Sigmoid colon (tissue), 7 donors: ENCODE results near the gene GBGT1. TPM values are rescaled to one million over a fixed set of nuclear protein-coding genes. Genes with fewer than 3 reads are reported as not detected.

Experiments
- DNase-seq: peaks from one replicate; pipeline ENCODE4 v3.0.0-alpha.2; 2019
- H3K27ac ChIP-seq, 4 donors: fragments of 200-600 bp; sonication (generic); one replicate each; pipeline ENCODE4 v1.5.1; 2016 to 2019; ENCODE audit warnings: mild to moderate bottlenecking in 1 of 4
- H3K27me3 ChIP-seq, 3 donors: fragments of 200-600 bp; sonication (generic); one replicate each; pipeline ENCODE4 v1.5.1; 2019; ENCODE audit warnings: mild to moderate bottlenecking in 1 of 3
- H3K36me3 ChIP-seq, 4 donors: fragments of 200-600 bp; sonication (generic); one replicate each; pipeline ENCODE4 v1.5.1; 2016 to 2019
- H3K4me1 ChIP-seq, 4 donors: fragments of 200-600 bp; sonication (generic); one replicate each; pipeline ENCODE4 v1.5.1; 2017 to 2019
- H3K4me3 ChIP-seq, 4 donors: fragments of 200-600 bp; sonication (generic); one replicate each; pipeline ENCODE4 v1.5.1; 2017 to 2019; ENCODE audit warnings: mild to moderate bottlenecking in 2 of 4, moderate library complexity in 1 of 4
- H3K9me3 ChIP-seq, 4 donors: fragments of 200-600 bp in 3 of 4; sonication (generic) in 3 of 4; one replicate each; pipeline versions ENCODE4 v1.5.1 to v1.6.1; 2013 to 2019
- EP300 ChIP-seq, 4 donors: sonication (generic); formaldehyde crosslinking; IDR thresholded peaks; one replicate each; pipeline ENCODE4 v1.6.1; 2017; ENCODE audit warnings: antibody characterized with exemption in 4 of 4
- POLR2A ChIP-seq, 2 donors: fragments of 450-650 bp; IDR thresholded peaks; one replicate each; pipeline ENCODE4 v1.6.1; 2016; ENCODE audit warnings: antibody characterized with exemption in 2 of 2, mild to moderate bottlenecking in 2 of 2, moderate library complexity in 2 of 2
- POLR2AphosphoS5 ChIP-seq, 4 donors: sonication (generic); formaldehyde crosslinking; IDR thresholded peaks; one replicate each; pipeline ENCODE4 v1.6.1; 2017; ENCODE audit warnings: antibody characterized with exemption in 4 of 4
- WGBS, 2 donors: extraction: QIAGEN DNeasy Blood & Tissue Kit; methylation state at CpG; one replicate each; pipeline ENCODE4 v1.1.7; 2013; 5-methylcytosine and 5-hydroxymethylcytosine counted together
- intact Hi-C: fragments of 100-400 bp; cut with DNase I; formaldehyde crosslinking; loops from one replicate; pipeline ENCODE4 v1.15.1; 2023
- polyA plus RNA-seq, 3 donors: library from polyadenylated mRNA; stranded (reverse); fragments of 200-250 nt; gene quantifications; one replicate each; pipeline ENCODE4 v1.2.3, GENCODE V29; 2013
- total RNA-seq, 4 donors: library from RNA; depleted of rRNA; stranded (reverse); fragments of >200 nt; gene quantifications; one replicate each; pipeline ENCODE4 v1.1.0, GENCODE V29; 2016
- TF ChIP-seq, protein P1 (sequence below), 4 experiments: fragments of 450-650 bp in 3 of 4; fragments of 200-600 bp in 1 of 4; IDR thresholded peaks; one replicate each; pipeline ENCODE4 v1.5.1; 2016 to 2019; ENCODE audit warnings: antibody characterized with exemption in 4 of 4, mild to moderate bottlenecking in 3 of 4, moderate library complexity in 2 of 4
- donor health status: healthy with polysubstance abuse.
- donor health status: Bipolar disorder and iron deficiency.
- donor health status: healthy.

GBGT1 gene
- total and polyA plus RNA-seq, 7 donors = 4.2 to 31.1 (median 9.9) TPM

DNA sequence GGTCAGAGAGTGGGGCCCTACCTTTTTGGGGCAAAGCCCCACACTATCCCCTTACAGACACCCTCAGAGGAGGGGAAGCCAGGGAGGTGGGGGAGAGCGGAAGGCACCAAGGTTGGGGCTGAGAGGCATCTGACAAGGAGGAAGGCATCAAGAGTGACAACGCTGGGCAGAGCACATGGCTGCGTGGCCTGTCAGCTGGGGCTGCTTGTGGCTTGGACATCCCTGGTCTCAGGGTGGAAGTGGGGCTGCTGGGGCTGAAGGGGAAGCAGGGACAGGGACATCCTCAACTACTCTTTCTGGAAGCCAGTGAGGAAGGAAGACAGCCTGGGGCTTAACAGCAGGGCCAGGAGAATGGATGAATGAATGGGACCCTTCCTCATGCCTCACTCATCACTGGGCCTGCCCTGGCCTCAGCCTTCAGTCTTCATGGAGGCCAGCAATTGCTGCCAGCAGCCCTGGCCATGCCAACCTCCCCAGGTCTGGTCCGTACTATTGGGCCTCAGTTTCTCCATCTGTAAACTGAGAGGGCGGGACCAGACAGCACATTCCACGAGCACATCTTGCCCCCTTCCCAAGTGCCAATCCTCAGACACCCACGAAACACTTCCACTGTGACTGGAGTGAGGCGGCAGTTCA lies 41.7 kb downstream of the GBGT1 start:
- TF ChIP-seq POLR2A (IDR thresholded peaks at IDR 0.05) = no peak
- no peak for TF ChIP-seq POLR2AphosphoS5 (IDR thresholded peaks at IDR 0.05)
- TF ChIP-seq EP300 (IDR thresholded peaks at IDR 0.05) = no peak
- TF ChIP-seq, protein P1, sequence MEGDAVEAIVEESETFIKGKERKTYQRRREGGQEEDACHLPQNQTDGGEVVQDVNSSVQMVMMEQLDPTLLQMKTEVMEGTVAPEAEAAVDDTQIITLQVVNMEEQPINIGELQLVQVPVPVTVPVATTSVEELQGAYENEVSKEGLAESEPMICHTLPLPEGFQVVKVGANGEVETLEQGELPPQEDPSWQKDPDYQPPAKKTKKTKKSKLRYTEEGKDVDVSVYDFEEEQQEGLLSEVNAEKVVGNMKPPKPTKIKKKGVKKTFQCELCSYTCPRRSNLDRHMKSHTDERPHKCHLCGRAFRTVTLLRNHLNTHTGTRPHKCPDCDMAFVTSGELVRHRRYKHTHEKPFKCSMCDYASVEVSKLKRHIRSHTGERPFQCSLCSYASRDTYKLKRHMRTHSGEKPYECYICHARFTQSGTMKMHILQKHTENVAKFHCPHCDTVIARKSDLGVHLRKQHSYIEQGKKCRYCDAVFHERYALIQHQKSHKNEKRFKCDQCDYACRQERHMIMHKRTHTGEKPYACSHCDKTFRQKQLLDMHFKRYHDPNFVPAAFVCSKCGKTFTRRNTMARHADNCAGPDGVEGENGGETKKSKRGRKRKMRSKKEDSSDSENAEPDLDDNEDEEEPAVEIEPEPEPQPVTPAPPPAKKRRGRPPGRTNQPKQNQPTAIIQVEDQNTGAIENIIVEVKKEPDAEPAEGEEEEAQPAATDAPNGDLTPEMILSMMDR (IDR thresholded peaks at IDR 0.05) = no peak
- 81 to 83% methylated on average over 8 of the region's 8 CpGs for WGBS, 2 donors
- peak; percentile 77 for DNase-seq

DNA sequence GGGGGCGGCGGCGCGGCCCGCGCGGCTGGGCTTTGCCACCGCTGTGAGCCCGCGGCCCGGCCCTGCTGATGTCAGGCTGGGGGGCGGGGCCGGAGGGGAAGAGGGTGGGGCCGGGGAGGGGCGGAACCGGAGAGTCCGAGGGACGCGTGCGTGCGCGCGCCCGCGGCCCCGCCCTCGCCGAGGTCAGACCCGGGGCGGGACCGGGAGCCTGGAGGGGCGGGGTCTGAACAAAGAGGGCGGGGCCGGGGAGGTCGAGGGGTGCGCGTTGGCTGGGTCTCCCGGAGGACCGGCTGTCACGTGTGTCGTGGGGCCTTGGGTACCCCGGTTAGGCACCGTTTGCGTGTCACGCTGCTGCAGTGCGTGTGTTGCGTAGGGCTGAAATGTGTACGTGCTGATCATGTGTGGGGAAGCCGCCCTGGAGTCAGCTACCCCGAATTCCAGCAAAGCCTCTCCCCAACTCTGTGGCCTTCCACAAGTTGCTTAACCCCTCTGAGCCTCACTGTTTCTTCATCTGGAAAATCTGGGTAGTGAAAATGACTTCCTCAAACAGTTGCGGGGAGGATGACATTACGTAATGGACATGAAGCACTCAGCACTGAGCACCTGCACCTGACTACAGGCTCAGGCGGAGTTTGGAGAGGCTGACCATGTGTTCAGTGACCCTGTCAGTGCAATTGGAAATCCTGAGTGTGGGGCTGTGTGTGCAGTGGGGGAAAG lies 42.4 kb downstream of the GBGT1 start, which contains the start of gene RALGDS:
RALGDS (minus strand) TSS at position 43 of the 717 bp plus-strand sequence. CDS start 86 bp downstream, outside the sequence.
- no peak for TF ChIP-seq POLR2A (IDR thresholded peaks at IDR 0.05)
- peak in 3 of 4 donors; percentile 20 to 53 (median 43) for TF ChIP-seq POLR2AphosphoS5 (IDR thresholded peaks at IDR 0.05)
- intact Hi-C loops = loop anchor here (2.0 kb wide), 1 partner anchor 27 kb away; no protein-coding TSS in a partner anchor
- no peaks in the 10 kb centered on the region for H3K27me3 ChIP-seq
- peaks cover 0 to 73% (median 63%) of the 10 kb centered on the region in 4 donors for H3K4me1 ChIP-seq
- peak; percentile 95 for DNase-seq
- peak within 1 kb of the TSS; percentile 89 to 94 (median 93) for H3K27ac ChIP-seq
- WGBS, 2 donors = 2 to 6% methylated on average over 53 of the region's 53 CpGs
- H3K36me3 ChIP-seq = no peaks in the 10 kb centered on the region
- H3K4me3 ChIP-seq = peak within 1 kb of the TSS; percentile 65 to 94 (median 82)
- H3K9me3 ChIP-seq = no peaks in the 10 kb centered on the region

More for the DNA sequence above, 41.7 kb downstream of the GBGT1 start:
- Histone ChIP-seq H3K27me3 (no peaks in the 10 kb centered on the region), H3K36me3 (no peaks in the 10 kb centered on the region), H3K9me3 (no peaks in the 10 kb centered on the region), H3K27ac (peak overlapping the region; percentile 89 to 94 (median 93)), H3K4me1 (peaks cover 0 to 73% (median 63%) of the 10 kb centered on the region in 4 donors), H3K4me3 (no peak overlapping the region)
- intact Hi-C loops = loop anchor here (2.0 kb wide), 1 partner anchor 27 kb away; no protein-coding TSS in a partner anchor

DNA sequence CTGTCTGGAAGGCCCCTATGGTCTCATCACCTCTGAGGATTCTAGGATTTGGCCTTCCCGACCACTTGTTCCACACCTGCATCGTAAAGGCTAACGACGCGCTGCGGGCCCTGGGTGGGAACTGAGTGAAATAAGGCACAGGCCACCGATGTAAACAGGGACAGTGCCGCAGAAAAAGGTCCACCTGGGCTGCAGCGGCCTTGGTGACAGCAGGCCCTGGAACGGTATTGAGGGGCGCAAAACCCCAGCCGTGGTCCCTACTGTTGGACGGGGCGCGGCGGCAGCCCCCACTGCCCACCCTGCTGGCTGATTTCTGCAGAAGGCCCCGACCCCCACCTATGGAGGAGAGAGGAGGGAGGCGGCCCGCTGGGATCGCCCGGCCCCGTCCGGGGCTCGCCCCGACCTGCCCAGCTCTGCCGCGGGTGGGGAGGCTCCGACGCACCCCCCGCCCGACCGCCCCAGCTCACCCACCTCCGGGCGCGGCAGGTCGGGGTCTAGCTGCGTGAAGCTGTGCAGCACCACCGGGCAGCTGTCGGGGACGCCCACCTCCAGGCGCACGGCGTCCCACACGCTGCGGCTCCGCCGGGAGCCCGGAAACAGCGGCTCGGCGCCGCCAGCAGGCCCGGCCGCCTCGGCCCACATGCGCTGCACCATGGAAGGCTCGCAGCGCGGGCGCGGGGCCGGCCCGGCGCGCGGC lies 43.1 kb downstream of the GBGT1 start:
- peaks cover 0 to 75% (median 63%) of the 10 kb centered on the region in 4 donors for H3K4me1 ChIP-seq
- peak overlapping the region; percentile 89 to 94 (median 93) for H3K27ac ChIP-seq
- intact Hi-C loops = loop anchor here (2.0 kb wide), 1 partner anchor 28 kb away; no protein-coding TSS in a partner anchor
- H3K36me3 ChIP-seq = no peaks in the 10 kb centered on the region
- peak; percentile 75 for DNase-seq
- no peak for TF ChIP-seq POLR2A (IDR thresholded peaks at IDR 0.05)
- WGBS, 2 donors = 1 to 2% methylated on average over 66 of the region's 66 CpGs
- H3K27me3 ChIP-seq = no peaks in the 10 kb centered on the region
- no peaks in the 10 kb centered on the region for H3K9me3 ChIP-seq
- peak overlapping the region; percentile 65 to 94 (median 82) for H3K4me3 ChIP-seq

DNA sequence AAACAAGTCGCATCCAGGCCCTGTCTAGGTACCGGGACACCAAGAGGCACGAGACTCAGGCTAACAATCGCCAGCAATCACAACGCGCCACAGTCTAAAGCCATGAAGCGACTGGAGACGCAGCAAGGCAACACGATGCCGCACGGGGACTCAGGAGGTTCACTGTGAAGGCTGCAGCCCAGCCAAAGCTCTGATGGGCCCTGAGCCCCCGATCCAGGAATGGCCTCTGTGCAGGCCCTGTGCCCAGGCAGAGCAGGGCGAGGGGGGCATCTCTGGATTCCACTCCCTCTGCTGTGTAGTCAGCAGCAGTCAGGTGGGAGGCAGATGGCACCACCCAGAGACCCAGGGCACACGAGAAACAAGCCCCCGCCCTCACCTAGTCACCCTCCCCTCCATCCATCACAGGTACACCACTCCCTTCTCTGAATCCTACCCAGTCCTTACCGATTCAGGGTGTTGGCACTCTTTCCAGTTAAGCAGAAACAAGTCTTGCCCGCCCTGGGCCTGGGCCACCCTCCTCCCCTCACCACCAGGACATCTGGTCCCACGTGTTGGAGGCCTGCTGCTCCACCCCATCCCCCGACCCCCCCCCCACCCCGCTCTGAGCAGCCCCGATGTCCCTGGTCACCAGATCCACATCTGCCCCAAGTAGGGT lies 43.7 kb downstream of the GBGT1 start:
- 47 to 54% methylated on average over 21 of the region's 21 CpGs for WGBS, 2 donors
- Histone ChIP-seq H3K4me1 (peaks cover 0 to 80% (median 66%) of the 10 kb centered on the region in 4 donors), H3K27me3 (no peaks in the 10 kb centered on the region), H3K27ac (peak overlapping the region; percentile 89 to 94 (median 93)), H3K36me3 (no peaks in the 10 kb centered on the region), H3K4me3 (peak overlapping the region; percentile 65 to 94 (median 82)), H3K9me3 (no peaks in the 10 kb centered on the region)
- intact Hi-C loops = loop anchor here (2.0 kb wide), 1 partner anchor 29 kb away; no protein-coding TSS in a partner anchor
- DNase-seq = peak; percentile 79
- TF ChIP-seq EP300 (IDR thresholded peaks at IDR 0.05) (no peak), POLR2AphosphoS5 (IDR thresholded peaks at IDR 0.05) (peak in 1 of 4 donors; percentile 10)

DNA sequence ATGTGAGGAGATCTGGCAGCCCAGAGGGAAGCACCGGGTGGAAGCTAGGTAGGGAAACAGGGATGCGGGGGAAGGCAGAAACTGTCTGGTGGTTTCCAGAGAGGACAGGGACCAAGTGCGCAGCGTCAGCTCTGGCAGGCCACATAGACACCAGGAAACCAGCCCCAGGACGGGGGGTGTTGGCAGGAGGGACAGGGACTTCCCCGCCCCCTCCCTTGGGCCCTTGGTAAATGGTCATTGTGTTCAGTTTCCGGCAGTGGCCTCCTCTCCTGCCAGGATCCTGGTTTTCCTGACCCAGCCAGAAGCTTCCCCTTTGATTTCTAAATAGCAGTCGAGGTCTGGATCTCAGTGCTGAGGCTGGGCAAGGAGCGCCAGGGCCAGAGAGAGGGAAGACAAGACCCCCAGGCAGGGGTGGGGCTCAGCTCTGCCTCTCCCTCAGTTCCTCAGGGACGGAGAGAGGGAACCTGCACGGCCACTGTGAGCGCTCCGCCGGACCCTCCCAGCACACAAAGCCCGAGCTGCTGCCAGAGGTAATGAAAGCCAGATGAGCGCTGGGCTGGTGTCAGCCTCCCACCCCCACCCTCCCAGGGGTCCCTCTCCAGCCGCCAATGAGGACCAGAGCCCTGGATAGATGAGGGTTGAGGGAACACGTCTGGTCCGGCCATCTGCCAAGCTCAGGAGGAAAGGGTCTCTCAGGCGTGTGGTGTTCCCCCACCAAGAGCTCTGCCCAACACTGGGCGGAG lies 44.4 kb downstream of the GBGT1 start:
- peak; percentile 84 for DNase-seq
- Histone ChIP-seq H3K4me3 (peak overlapping the region; percentile 65 to 94 (median 82)), H3K27ac (peak overlapping the region; percentile 89 to 94 (median 93)), H3K27me3 (no peaks in the 10 kb centered on the region), H3K36me3 (no peaks in the 10 kb centered on the region), H3K9me3 (no peaks in the 10 kb centered on the region), H3K4me1 (peaks cover 0 to 87% (median 73%) of the 10 kb centered on the region in 4 donors)
- TF ChIP-seq POLR2A (IDR thresholded peaks at IDR 0.05) = no peak
- peak in 2 of 4 donors; percentile 15 to 30 for TF ChIP-seq POLR2AphosphoS5 (IDR thresholded peaks at IDR 0.05)
- 76 to 84% methylated on average over 21 of the region's 21 CpGs for WGBS, 2 donors
- intact Hi-C loops = no loop called here
